ENCODE results near the gene ALDH3B2.

GRCh38 chr11:67670316-67671210 is 3.9 kb downstream of the ALDH3B2 start:
- TF ChIP-seq, protein P1, sequence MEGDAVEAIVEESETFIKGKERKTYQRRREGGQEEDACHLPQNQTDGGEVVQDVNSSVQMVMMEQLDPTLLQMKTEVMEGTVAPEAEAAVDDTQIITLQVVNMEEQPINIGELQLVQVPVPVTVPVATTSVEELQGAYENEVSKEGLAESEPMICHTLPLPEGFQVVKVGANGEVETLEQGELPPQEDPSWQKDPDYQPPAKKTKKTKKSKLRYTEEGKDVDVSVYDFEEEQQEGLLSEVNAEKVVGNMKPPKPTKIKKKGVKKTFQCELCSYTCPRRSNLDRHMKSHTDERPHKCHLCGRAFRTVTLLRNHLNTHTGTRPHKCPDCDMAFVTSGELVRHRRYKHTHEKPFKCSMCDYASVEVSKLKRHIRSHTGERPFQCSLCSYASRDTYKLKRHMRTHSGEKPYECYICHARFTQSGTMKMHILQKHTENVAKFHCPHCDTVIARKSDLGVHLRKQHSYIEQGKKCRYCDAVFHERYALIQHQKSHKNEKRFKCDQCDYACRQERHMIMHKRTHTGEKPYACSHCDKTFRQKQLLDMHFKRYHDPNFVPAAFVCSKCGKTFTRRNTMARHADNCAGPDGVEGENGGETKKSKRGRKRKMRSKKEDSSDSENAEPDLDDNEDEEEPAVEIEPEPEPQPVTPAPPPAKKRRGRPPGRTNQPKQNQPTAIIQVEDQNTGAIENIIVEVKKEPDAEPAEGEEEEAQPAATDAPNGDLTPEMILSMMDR (IDR thresholded peaks at IDR 0.05; ENCODE audit: low read depth, low read length, poor library complexity, severe bottlenecking) = no peak
- no peak for TF ChIP-seq EZH2phosphoT487 (IDR thresholded peaks at IDR 0.05; ENCODE audit: borderline replicate concordance, low read length)

All from DOHH2 (cell line).